22Rv1 (cell line): ENCODE measurements around the gene TPSG1.

Experiments used
- ZFX ChIP-seq: fragments of 450-650 bp; IDR thresholded peaks from 2 replicates; pipeline ENCODE4 v1.6.1; 2017; ENCODE audit warnings: antibody characterized with exemption, borderline replicate concordance
- TF ChIP-seq, protein P1 (sequence below): fragments of 450-650 bp; IDR thresholded peaks from 2 replicates; pipeline ENCODE4 v1.5.1; 2017; ENCODE audit warnings: mild to moderate bottlenecking

DNA sequence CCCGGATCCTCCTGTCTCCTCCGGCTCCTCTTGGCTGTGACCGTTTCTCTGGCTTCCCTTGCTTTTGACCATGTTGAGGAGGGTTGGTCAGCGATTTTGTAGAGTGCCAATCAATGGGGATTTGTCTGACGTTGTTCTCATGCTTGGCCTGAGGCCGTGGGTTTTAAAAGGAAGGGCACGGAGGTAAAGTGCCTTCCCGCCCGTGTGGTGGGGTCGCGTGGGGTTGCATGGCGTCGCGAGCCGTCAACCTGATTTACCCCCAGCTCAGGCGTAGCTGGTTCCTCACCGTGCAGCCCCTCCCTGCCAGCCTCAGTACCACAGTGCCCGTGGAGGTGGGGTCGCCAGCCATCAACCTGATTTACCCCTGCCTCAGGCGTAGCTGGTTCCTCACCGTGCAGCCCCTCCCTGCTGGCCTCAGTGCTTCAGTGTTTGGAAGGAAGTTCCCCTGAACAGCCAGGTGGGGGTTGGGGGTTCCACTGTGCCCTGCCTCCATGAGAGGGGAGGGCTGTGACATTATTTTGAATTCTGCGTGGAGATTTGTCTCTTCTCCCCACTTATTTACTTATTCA, 20.5 kb upstream of the TPSG1 start:
- TF ChIP-seq, protein P1, sequence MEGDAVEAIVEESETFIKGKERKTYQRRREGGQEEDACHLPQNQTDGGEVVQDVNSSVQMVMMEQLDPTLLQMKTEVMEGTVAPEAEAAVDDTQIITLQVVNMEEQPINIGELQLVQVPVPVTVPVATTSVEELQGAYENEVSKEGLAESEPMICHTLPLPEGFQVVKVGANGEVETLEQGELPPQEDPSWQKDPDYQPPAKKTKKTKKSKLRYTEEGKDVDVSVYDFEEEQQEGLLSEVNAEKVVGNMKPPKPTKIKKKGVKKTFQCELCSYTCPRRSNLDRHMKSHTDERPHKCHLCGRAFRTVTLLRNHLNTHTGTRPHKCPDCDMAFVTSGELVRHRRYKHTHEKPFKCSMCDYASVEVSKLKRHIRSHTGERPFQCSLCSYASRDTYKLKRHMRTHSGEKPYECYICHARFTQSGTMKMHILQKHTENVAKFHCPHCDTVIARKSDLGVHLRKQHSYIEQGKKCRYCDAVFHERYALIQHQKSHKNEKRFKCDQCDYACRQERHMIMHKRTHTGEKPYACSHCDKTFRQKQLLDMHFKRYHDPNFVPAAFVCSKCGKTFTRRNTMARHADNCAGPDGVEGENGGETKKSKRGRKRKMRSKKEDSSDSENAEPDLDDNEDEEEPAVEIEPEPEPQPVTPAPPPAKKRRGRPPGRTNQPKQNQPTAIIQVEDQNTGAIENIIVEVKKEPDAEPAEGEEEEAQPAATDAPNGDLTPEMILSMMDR, result no peak
- no peak for TF ChIP-seq ZFX
